H1 (cell line): ENCODE data around the gene SLC39A11. TPM values are rescaled to one million over a fixed set of nuclear protein-coding genes. Genes with fewer than 3 reads are reported as not detected.

Experiments used
- ATF2 ChIP-seq: IDR thresholded peaks from 2 replicates; pipeline ENCODE4 v1.6.1; 2012; ENCODE audit warnings: low read length, inconsistent platforms
- MAFK ChIP-seq: IDR thresholded peaks from 2 replicates; pipeline ENCODE4 v1.6.1; 2012; ENCODE audit warnings: low read depth, mild to moderate bottlenecking, improper control_type of control experiment, low read length
- RFX5 ChIP-seq: IDR thresholded peaks from 2 replicates; pipeline ENCODE4 v1.6.1; 2011; ENCODE audit warnings: low read depth, low read length, improper control_type of control experiment, borderline replicate concordance
- SIX5 ChIP-seq: IDR thresholded peaks from 2 replicates; pipeline ENCODE4 v1.6.1; 2011; ENCODE audit warnings: mild to moderate bottlenecking, low read depth, low read length
- SP1 ChIP-seq: IDR thresholded peaks from 2 replicates; pipeline ENCODE4 v1.6.1; 2011; ENCODE audit warnings: low read depth, low read length
- YY1 ChIP-seq: IDR thresholded peaks from 2 replicates; pipeline ENCODE4 v1.6.1; 2011; ENCODE audit warnings: low read depth, mild to moderate bottlenecking, low read length
- polyA plus RNA-seq, 7 experiments: library from polyadenylated mRNA; depleted of rRNA in 3 of 7; stranded (reverse) in 5 of 7; unstranded in 2 of 7; fragments of >200 nt in 5 of 7; fragments of 200-250 nt in 2 of 7; gene quantifications; 1 replicate in 5 of 7; 2 replicates in 1 of 7; 4 replicates in 1 of 7; pipeline versions ENCODE4 v1.2.1 to v1.2.3, GENCODE V29; 2011 to 2013; ENCODE audit warnings: missing spikeins in 2 of 7, mixed read lengths in 2 of 7
- total RNA-seq: library from RNA; stranded (reverse); fragmentation: NEBNext Ultra II Directional; extraction: Animal tissue kit (Norgen Biotek cat#: 25700); gene quantifications from 2 replicates; pipeline ENCODE4 v1.2.1, GENCODE V29; 2021

The SLC39A11 gene
- total and polyA plus RNA-seq, 2 of the 8 experiments (the other 6 are each of a cell fraction or from before 2014, with no cell fraction given): 12.2 to 19.6 TPM

- TF ChIP-seq SP1 (no peak), RFX5 (no peak), MAFK (no peak), SIX5 (no peak), YY1 (no peak), ATF2 (no peak)
These were observed 372.7 kb downstream of the SLC39A11 start (continued) for GRCh38 chr17:72719578-72720493.
